Activated CD4-positive, alpha-beta T cell treated with anti-CD3 and anti-CD28 coated beads, Interleukin-2, amount 50 U/mL, for 4 hours (primary cell): ENCODE data around the gene ARID5B.

Experiments used
- DNase-seq, 2 experiments: peaks; one replicate each; pipeline ENCODE4 v3.0.0-alpha.2; 2020

Gene ARID5B

DNA sequence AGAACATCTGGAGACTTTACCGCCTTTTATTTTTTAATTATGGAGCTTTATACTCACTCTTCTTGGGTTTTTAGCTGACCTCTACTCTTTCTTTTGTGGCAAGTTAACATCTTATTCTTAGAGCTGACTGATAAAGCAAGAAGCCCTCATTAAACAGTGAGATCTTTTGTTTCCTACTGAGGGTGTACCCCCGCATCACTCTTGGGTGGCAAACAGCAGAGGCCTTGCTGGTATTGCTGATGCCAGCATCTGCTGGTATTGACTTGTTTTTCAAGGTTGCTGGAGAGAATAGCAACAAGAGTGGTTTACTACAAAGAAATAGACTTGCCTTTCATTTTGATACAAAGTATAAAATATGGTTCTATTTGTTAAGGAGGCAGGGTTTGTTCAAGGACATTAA is 154.7 kb downstream of the ARID5B start:
- DNase-seq: no peak

DNA sequence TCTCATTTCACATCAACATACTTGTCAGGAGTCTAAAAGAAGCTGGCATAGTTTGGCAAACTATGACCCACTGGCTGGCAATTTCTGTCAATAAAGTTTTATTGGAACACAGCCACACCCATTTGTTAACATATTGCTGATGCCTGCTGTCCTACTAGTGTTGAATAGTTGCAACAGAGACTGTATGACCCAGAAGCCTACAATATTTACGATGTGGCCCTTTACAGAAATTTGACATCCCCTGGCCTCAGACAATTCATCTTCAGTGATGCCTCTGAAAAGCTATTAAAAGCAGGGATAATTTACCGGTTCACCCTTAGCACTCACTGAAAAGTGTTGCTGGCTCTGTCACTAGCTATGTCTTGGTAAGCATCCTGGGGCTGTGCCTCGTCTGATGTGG is 155.2 kb downstream of the ARID5B start:
- no peak for DNase-seq

DNA sequence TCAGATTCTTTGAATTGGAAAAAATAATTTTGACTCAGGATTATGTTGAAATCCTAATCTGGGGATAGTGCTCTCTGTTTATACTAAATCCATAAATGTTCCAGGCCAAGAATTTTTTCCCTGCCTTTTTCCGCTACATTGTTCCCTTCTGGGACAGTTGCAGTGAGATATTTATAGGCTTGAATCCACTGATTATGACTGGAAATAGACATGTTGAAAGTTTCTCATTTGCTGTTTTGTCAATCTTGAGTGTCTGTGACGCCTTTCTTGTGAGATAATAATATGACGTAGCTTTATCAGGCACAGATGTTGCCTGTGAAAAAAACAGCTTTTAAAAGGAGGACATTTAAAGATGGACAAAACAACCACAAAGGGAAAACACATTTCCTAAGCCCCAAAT is 155.9 kb downstream of the ARID5B start:
- no peak for DNase-seq

DNA sequence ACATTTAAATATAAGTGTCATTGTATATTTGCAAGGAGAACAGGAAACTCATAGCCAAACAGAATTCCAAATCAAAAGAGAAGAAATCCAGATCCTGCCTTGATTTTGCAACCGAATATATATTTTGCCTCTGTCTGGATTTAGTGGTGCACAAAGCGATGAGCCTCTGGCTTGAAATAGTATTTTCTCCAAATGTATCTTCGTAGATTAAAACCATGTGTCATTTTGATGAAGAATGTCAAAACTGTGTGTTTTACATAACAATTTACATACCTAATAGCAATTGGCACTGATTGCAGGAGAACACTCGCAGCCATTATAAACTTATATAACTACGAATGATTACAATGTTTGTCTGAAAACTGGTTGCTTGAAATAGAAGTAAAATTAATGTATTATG is 156.4 kb downstream of the ARID5B start:
- no peak for DNase-seq

DNA sequence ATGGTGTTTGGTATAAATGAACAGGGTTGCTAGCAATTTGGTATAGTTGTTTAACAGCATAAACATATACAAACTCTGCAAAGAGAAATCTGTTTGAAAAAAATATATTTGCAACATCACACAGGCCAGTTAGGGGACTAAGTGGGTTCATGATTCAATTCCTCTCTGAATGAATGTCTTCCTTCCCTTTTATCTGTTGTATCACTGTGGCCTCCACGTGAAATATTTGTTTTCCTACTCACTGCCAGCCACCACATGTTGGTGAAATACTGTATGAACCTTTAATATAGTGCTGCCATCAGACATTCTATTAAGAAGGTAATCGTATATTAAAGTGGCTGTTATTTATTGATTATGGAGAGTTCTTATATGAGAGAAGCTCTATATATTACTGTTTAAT is 157.0 kb downstream of the ARID5B start:
- no peak for DNase-seq

DNA sequence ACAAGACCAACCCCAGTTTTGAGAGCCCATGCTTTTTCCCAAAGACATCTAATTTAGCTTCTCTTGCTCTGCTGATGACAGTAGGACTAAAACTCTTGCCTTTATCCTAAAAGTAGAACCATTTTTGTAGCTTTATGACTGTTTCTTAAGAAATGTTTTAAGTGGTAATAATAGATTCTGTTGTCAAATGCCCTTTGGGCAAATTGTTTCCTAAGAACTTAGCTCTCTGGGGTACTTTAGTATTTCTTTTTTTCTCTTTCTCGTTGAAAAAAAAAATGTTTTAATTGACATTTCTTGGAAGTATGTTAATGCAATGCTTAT is 157.4 kb downstream of the ARID5B start:
- DNase-seq: no peak

DNA sequence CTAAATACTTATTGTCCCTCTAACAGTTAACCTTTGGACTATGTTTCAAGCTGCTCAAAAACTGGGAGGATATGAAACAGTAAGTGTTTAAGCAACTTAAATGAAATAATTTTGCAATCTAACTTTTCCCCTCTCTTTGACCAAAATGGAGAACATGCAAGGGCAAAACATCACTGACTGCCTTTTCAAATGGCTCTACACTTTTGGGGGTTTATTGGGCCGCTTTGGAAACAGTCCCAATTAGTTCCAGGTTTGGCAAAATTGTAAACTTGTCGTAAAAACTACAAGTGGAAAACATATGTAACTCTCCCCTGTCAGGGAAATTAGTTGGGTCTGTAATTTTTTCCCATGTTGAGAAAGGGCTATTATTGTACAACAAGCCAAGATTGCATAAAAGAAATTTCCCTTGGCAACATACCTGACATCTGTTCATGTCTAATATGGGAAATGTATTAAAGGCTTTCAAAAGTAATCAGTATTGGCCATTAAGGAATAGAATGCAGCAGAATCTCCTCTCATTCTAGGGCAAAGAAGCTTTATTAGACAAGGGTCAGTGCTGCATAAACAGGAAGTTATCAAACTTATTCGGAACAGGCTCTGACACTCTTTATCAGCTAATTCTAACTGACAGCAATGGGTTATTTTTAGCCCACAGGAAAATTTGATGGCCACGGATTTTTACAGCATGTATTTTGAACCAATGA is 157.9 kb downstream of the ARID5B start:
- no peak for DNase-seq

DNA sequence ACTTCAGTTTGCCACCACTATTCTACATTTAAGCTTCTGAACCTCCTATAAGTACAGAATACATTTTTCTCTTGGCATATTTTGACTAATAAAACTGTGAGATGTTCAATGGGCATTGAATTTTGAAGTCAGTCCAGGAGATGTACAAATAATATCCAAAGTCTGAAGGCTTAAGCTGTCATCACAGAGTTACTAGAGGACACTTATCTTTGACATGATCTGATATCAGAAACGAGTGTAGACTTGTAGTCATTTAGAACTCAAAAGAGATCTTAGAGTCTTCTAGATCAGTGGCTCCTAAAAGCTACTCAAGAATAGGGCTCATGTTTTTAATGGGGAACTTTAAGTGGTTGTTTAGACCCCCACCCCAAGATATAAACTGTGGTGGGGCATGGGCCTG is 160.5 kb downstream of the ARID5B start:
- DNase-seq: no peak

DNA sequence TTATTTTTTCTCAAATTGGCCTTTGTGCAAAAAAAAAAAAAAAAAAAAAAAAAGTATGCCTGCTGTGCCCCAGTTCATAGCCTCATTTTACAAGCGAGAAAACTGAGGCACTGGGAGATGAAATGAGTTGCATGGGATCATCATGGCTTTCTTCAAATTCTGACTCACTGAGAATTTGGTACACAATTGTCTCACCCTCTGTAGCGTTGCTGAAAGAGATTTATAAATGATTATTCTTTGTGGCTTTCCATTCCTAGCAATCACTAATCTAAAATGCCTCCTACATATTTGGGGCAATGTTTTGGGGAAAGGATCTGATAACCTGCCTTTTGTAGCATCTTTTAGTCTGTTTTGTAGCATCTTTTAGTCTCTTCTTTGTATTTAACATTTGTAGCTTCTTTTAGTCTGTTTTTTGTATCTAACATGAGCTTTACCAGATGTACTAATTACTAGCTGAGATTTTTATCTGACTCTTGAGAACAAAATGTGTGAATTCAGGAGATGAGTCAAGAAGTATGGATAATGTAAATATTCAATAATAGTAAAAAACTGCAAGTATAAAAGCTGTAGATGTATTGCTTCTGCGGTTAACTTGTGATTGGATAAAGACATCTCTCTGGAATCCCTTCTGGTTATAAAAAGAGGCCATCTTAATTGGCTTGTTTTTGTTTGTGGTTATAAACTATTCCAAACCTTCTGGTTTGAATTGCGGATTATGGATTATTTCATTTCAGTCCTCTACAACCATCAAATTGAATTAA is 161.4 kb downstream of the ARID5B start:
- no peak for DNase-seq

DNA sequence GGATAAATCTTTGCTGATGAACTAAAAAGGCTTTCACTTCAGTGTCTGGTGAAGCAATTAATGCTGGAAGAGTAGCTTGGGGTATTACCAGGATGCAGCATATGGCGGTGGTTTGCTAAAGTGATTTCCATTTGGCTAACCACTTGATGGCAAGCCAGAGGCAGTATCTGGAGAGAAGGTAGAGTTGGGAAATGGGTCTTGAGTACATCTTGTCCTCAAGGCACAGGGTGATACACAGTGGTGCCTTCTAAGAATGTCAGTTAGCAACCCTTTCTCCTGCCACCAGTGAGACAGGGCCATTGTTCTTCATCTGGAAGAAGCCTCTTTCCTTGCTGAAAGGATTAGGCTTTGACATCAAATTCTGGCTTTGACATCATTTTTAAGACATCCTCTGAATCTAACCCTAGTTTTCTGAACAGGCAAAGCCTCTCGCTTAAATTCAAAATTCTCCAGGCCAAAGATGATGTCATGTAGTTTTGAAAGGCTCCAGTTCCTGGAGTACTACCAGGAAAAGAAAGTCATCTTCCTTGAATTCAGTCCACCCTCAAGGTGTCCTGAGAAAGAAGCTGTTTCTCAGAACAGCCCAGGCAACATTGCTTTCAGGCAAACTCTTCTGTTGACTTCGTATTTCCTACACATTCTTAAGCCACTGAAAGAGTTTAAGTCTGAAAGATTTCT is 162.4 kb downstream of the ARID5B start:
- DNase-seq: no peak

DNA sequence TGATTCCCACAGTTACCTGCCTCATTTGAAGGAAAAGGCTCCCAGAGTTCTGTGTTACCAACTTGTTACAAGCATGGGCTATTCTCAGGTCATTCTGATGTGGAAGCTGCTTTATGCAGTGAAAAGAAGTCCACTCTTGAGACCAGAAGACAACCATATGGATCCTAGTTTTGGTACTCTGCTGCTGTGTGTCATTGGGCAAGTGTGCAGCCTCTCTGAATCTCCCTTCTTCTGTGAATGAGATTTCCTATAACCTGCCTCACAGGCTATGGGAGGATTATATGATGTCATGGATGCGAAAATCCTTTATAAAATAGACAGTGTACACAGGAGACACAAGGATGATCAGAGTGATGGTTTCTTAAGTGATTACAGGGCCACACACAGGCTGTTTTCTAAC is 166.1 kb downstream of the ARID5B start:
- DNase-seq: no peak

DNA sequence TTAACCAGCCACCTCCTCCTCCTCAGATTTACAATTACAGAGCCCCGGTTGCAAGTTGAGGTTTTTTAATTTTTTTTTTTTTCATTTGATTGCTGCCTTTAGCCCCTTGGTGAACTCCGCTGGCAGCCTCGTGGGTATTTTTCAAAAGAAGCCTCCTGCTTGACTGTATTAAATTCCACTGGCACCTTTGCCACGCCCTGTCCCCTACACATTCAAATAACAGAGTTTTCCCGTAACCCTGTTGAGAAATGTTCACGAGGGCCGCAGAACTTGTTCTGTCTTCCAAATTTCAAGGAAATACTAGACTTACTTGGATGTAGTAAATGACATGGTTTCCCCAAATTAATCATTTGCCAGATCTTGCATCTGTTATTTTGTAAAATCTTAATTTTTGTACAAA is 167.0 kb downstream of the ARID5B start:
- DNase-seq: no peak

DNA sequence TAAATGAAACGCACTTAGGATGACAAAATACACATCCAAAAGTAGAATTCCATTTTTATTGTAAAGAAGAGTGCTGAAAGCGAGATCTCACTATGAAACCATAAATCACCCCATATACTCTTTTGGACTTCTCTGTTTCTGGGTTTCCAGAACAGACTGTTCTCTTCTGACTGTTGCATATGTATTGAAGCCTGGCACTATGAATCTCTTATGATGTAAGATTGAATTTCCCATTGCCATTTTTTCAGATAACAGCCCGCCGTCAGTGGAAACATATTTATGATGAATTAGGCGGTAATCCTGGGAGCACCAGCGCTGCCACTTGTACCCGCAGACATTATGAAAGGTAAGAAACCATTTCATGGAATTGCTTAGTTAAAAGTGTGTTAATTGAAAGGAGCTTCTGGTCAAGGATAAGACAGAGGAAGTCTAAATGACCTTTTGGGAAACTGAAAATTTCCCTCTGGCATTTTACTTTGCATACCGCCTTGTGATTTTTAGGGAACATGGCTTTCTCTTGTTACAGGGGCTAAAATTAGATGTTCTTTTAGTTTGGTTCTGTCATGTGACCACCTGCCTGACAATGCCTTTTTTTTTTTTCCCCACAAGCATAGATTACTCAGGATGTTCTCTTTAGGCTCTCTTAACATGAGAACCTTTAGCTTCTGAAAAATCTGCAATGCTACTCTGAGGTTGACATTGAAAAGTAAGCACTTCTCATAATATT is 168.1 kb downstream of the ARID5B start:
- no peak for DNase-seq

DNA sequence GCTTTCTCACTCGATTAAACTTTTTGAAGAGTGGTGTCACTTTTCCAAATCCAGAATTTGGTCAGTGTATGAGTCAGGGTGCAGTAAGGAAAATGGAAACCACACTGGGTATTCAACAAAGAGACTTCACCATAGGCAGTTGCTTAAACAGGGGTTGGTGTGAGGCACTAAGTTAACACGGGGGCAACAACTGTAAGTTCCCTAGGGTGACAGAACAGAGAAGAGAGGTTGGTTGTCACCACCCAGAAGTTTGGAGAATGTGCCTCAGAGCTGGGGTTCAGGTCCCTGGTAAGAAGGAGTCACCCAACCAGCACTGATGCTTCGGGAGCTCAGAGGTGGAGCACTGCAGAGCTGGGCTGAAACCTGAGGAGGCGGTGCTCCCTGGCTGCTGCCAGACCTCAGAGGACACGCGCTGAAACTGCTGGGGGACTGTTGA is 170.4 kb downstream of the ARID5B start:
- DNase-seq: no peak

DNA sequence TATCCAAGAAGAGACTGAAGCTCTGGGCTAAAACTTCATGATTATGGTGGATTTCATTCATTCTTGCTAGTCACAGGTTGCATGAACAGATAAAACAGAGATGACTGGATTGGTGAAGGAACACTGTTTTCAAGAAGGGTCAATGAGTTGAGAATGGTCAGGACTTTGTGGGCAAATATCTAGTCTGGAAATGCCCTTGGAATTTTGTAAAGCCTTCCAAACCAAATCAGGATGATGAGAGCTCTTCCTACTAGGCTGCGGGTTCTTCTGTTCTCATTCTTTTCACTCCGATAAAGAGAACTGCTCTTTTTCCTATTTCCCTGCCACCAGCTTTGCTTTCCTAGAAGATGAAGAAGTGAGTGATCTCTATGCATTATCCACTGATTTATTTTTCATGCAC is 171.4 kb downstream of the ARID5B start:
- DNase-seq: no peak

DNA sequence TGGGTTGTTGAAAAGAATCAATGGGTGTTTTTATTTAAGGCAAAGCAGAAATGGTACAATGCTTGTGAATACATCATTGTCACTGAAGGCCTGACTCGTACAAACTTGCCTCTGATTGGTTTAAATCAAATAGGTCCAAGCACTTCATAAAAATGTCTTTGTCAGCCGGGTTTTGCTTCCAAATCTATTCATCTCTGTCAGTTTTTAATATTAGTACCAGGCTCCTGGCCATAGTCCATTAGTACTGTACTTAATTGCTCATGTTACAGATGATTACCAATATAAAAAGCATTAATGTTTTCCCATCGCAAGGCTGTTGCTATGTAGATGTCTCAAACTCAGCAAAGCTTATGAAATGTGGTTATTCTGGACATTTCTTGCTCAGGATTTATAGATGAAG is 171.9 kb downstream of the ARID5B start:
- DNase-seq: no peak

DNA sequence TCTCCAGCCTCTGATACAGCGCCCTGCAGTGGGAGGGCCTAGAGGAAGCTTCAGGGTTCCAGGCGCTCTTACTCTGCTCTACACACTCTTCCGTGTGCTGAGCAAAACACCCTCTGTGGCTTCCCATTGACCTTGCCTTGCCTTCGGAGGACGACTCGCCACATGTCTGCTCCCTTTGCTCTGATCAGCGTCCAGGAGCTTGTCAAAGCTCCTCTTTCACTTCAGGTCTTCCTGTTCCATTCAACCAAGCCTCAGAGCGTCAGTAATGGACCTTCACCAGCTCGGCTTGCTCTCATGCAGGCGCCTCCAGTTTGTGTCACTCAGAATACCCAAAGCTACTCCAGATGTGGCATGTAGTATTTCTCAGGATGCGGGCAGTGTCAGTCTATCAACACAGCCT is 173.9 kb downstream of the ARID5B start:
- DNase-seq: no peak

DNA sequence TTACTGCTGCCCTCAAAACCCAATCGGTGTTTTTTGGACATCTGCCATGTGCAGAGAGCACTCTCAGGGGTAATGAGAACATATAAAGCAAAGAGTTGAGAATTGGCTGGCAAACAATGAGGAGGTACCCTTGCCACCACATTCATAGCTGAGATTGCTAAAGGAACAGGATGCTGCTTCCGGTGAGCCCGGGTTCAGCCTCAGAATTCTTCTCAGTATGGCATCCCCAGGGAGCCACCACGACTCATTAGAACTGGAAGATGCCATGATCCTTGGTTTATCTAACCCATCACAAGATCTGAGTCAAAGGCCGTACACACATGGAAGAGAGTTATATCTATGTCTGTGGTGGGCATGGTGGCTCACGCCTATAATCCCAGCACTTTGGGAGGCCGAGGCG is 174.4 kb downstream of the ARID5B start:
- DNase-seq: no peak

DNA sequence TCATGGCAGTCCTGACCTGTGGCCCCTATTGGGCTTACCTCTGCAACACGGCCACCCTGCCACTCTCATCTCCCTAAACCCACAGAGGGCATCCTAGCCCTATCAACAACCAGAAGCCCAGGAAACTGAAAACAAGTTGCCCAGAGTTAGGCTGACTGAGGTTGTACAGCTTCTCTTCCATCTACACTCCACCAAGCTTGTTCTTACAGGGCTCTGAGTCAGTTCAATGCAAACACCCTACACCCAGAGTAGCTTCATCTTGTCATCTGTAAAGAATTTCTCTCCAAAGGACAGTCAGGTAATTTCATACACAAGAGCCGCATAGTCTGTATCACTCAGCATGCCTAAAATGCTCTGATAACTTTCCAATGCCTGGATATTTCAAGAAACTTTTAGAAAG is 175.4 kb downstream of the ARID5B start:
- no peak for DNase-seq

DNA sequence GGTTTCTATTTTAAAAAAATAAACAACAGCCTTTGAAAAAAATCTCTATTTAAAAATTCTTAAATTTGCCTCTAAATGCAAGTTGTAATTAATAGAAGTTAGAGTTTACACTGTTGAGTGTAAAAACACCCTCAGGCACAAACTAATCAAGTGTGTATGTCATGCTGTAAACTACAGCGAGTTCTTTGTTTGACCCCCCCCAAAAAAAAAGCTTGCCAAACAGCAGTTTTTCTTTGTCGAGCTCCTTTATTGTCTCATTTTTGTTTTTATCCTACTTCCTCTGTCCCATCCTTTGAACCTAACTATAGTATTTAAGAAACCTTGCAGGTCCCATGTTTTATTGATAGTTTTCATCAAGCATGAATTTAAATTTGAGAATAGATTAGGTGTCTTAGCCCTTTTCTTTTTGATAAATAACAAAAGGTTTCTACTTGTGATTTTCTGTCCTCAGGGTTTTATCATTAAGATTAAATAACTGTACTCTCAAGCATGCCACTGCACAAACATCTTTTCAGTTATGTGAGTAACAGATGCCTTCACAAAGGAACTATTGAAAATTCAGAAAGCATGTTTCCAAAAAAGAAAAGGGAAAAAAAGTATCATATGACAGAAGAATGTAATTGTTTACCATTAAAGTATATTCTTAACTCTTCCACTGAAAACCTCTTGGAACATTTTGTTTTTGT is 176.0 kb downstream of the ARID5B start:
- DNase-seq: no peak

DNA sequence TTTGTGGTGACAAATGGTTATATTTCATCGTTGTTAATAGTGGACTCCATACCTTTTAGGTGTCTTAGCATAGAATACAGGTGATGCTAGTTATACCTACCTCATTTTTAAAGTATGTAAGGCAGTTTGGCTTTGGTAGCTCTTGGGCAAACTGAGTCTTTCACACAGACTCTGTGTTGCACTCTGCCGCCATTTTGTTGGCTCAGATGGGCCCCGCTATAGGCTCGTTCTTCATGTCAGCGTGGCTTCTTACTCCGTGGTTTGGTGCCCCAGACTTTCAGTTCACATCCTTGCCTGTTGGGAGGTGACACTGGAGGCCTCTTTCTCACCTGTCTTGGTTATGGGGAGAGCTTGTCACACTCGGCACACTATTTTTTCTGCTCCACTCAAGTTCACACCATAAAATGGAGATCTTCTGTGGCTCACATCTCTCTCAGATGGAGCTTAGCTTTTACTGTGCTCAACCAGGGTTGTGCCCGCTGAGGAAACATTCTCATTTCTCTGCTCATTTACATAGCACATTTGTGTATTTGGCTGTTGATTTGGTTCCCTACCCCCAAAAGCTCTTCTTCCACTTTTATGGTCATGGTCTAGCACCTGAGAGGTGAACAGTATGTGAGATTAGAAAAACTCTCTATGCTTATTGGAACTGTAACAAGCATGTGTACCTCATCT is 178.5 kb downstream of the ARID5B start:
- DNase-seq: no peak

DNA sequence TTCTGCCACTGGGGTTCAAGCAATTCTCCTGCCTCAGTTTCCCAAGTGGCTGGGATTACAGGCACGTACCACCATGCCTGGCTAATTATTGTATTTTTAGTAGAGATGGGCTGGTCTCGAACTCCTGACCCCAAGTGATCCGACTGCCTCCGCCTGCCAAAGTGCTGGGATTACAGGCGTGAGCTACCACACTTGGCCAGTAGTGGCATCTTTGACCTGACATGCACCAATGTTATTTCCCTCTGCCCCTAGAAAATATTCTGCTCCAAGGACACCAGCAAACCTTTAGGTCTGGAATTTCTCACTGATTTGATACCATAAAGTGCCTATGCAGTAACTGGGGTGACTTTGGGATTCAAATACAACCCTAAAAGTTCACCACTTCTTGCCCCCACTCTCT is 179.4 kb downstream of the ARID5B start:
- DNase-seq: no peak
